HUDEP-2 (cell line): ENCODE measurements around the gene PRR30.

Experiments used
- DNase-seq, 76 experiments: peaks; one replicate each; lab custom pipeline; 2025; ENCODE audit not compliant: unreplicated experiment in 76 of 76; lab: John Stamatoyannopoulos, UW

The PRR30 gene

GRCh38 chr2:27155069-27155520, 15.9 kb upstream of the PRR30 start:
- no peak for DNase-seq

GRCh38 chr2:27154488-27154887, 15.3 kb upstream of the PRR30 start:
- no peak for DNase-seq

- DNase-seq, result no peak
These were observed 13.7 kb upstream of the PRR30 start for GRCh38 chr2:27152796-27153464.

- DNase-seq, result no peak
These were observed 13.0 kb upstream of the PRR30 start for GRCh38 chr2:27152102-27152795.

GRCh38 chr2:27150639-27151230, 11.5 kb upstream of the PRR30 start:
- no peak for DNase-seq

GRCh38 chr2:27149570-27150405, 10.6 kb upstream of the PRR30 start:
- no peak for DNase-seq

- DNase-seq, result no peak
These were observed 9.7 kb upstream of the PRR30 start, which contains the start of gene TCF23 for GRCh38 chr2:27148801-27149439. TSS of gene TCF23 (plus strand) at chr2:27149004. CDS start at chr2:27149134, 130 bp downstream.

- no peak for DNase-seq
These were observed 8.7 kb upstream of the PRR30 start for GRCh38 chr2:27147935-27148334.

GRCh38 chr2:27145682-27146081, 6.5 kb upstream of the PRR30 start:
- DNase-seq, result no peak

- DNase-seq, result no peak
These were observed 4.1 kb upstream of the PRR30 start for GRCh38 chr2:27143285-27143684.

GRCh38 chr2:27138111-27138510, 1.1 kb downstream of the PRR30 start:
- no peak for DNase-seq

GRCh38 chr2:27137322-27137935, 1.8 kb downstream of the PRR30 start:
- no peak for DNase-seq

GRCh38 chr2:27136751-27137150, 2.5 kb downstream of the PRR30 start:
- DNase-seq, result no peak

GRCh38 chr2:27135478-27135955, 3.7 kb downstream of the PRR30 start:
- DNase-seq, result no peak

- no peak for DNase-seq
These were observed 4.3 kb downstream of the PRR30 start for GRCh38 chr2:27134781-27135477.

GRCh38 chr2:27133905-27134780, 5.1 kb downstream of the PRR30 start, which contains the start of gene PREB:
TSS of gene PREB (minus strand) at chr2:27134636. CDS start at chr2:27134421, 215 bp downstream.
- peak in 74 of 76 experiments; percentile 35 to 97 (median 93) for DNase-seq

GRCh38 chr2:27133195-27133875, 5.9 kb downstream of the PRR30 start:
- peak in 15 of 76 experiments; percentile 4 to 26 (median 9) for DNase-seq

GRCh38 chr2:27131429-27131828, 7.8 kb downstream of the PRR30 start:
- no peak for DNase-seq
